ENCODE results near the gene CMKLR1.

- no peak for TF ChIP-seq GATA2 (IDR thresholded peaks at IDR 0.05; ENCODE audit: low read depth, low read length)
- TF ChIP-seq GATA3 (IDR thresholded peaks at IDR 0.05; ENCODE audit: low read depth, low read length): no peak
These were observed 3.0 kb upstream of the CMKLR1 start for GRCh38 chr12:108341854-108342847.
